Type B pancreatic cell (in vitro differentiated cells): ENCODE data around the gene PLB1. TPM values are rescaled to one million over a fixed set of nuclear protein-coding genes. Genes with fewer than 3 reads are reported as not detected.

Experiments used
- DNase-seq: peaks from one replicate; pipeline ENCODE4 v3.0.0; 2021; ENCODE audit warnings: mixed read lengths; ENCODE audit not compliant: unreplicated experiment; ENCODE audit errors: extremely low spot score
- H3K27ac Mint-ChIP-seq: 2 replicates; pipeline ENCODE4 v1.8.0; 2021; ENCODE audit warnings: mild to moderate bottlenecking, mixed read lengths
- H3K27me3 Mint-ChIP-seq: 2 replicates; pipeline ENCODE4 v1.8.0; 2021; ENCODE audit warnings: mixed read lengths
- H3K36me3 Mint-ChIP-seq: 2 replicates; pipeline ENCODE4 v1.8.0; 2021; ENCODE audit warnings: mixed read lengths
- H3K4me1 Mint-ChIP-seq: one replicate; pipeline ENCODE4 v1.8.0; 2021; ENCODE audit warnings: mixed read lengths; ENCODE audit not compliant: unreplicated experiment
- H3K4me3 Mint-ChIP-seq: 2 replicates; pipeline ENCODE4 v1.8.0; 2021; ENCODE audit warnings: mild to moderate bottlenecking, mixed read lengths
- H3K9me3 Mint-ChIP-seq: 2 replicates; pipeline ENCODE4 v1.8.0; 2021; ENCODE audit warnings: mixed read lengths
- CTCF ChIP-seq: fragments of 200-600 bp; sonication (generic); conservative IDR thresholded peaks from 2 replicates; pipeline ENCODE4 v1.5.0; 2021; ENCODE audit warnings: antibody characterized with exemption, mild to moderate bottlenecking
- total RNA-seq: library from RNA; stranded (reverse); gene quantifications from 2 replicates; pipeline ENCODE4 v1.2.1, GENCODE V29; 2021; ENCODE audit warnings: low replicate concordance

Gene PLB1
- total RNA-seq, 1 donor from 2014 or later, result 1.9 TPM

GRCh38 chr2:28593160-28593755 is 97.4 kb downstream of the PLB1 start:
- Mint-ChIP-seq H3K4me1 (peaks cover 23% of the 10 kb centered on the region), H3K36me3 (no peaks in the 10 kb centered on the region), H3K4me3 (no peak overlapping the region), H3K27me3 (no peaks in the 10 kb centered on the region), H3K9me3 (no peaks in the 10 kb centered on the region), H3K27ac (peak overlapping the region; percentile 79)
- no peak for DNase-seq
- TF ChIP-seq CTCF, result no peak

- Mint-ChIP-seq H3K9me3 (no peaks in the 10 kb centered on the region), H3K27me3 (no peaks in the 10 kb centered on the region), H3K4me1 (peaks cover 23% of the 10 kb centered on the region), H3K4me3 (peak overlapping the region; percentile 30), H3K36me3 (no peaks in the 10 kb centered on the region), H3K27ac (peak overlapping the region; percentile 79)
- TF ChIP-seq CTCF, result no peak
- no peak for DNase-seq
These were observed 98.1 kb downstream of the PLB1 start for GRCh38 chr2:28594000-28594331.

GRCh38 chr2:28594332-28595108 is 98.7 kb downstream of the PLB1 start:
- DNase-seq, result peak; percentile 86
- Mint-ChIP-seq H3K4me1 (peaks cover 23% of the 10 kb centered on the region), H3K36me3 (no peaks in the 10 kb centered on the region), H3K27me3 (no peaks in the 10 kb centered on the region), H3K27ac (peak overlapping the region; percentile 79), H3K9me3 (no peaks in the 10 kb centered on the region), H3K4me3 (peak overlapping the region; percentile 30)
- TF ChIP-seq CTCF, result peak; percentile 89

- peaks cover 23% of the 10 kb centered on the region for H3K4me1 Mint-ChIP-seq
- H3K36me3 Mint-ChIP-seq, result no peaks in the 10 kb centered on the region
- H3K4me3 Mint-ChIP-seq, result no peak overlapping the region
- no peak for DNase-seq
- no peak for TF ChIP-seq CTCF
- no peak overlapping the region for H3K27ac Mint-ChIP-seq
- no peaks in the 10 kb centered on the region for H3K9me3 Mint-ChIP-seq
- no peaks in the 10 kb centered on the region for H3K27me3 Mint-ChIP-seq
These were observed 99.5 kb downstream of the PLB1 start for GRCh38 chr2:28595323-28595722.

GRCh38 chr2:28598484-28598883 is 102.6 kb downstream of the PLB1 start:
- H3K27me3 Mint-ChIP-seq, result no peaks in the 10 kb centered on the region
- no peak for DNase-seq
- no peaks in the 10 kb centered on the region for H3K36me3 Mint-ChIP-seq
- no peak overlapping the region for H3K27ac Mint-ChIP-seq
- no peaks in the 10 kb centered on the region for H3K9me3 Mint-ChIP-seq
- no peak overlapping the region for H3K4me3 Mint-ChIP-seq
- TF ChIP-seq CTCF, result no peak
- H3K4me1 Mint-ChIP-seq, result peaks cover 13% of the 10 kb centered on the region
